Effector memory CD4-positive, alpha-beta T cell (primary cell): Measurements from ENCODE around the gene FRRS1.
"Not testable (repeated sequence)": the region's sequence is repeated elsewhere in the genome, so short reads cannot be mapped to it uniquely, and the experiment has no call there.

Experiments
- DNase-seq, 3 donors: peaks; one replicate each; pipeline ENCODE4 v3.0.0-alpha.2; 2020
- H3K27ac ChIP-seq: 2 replicates; pipeline ENCODE4 v1.7.0; 2013; ENCODE audit warnings: mild to moderate bottlenecking, low read length, moderate library complexity; ENCODE audit not compliant: insufficient read depth, poor library complexity, severe bottlenecking
- H3K27me3 ChIP-seq: replicated peaks from 2 replicates; pipeline ENCODE4 v1.7.0; 2013; ENCODE audit warnings: mild to moderate bottlenecking, low read length; ENCODE audit not compliant: insufficient read depth, control insufficient read depth, poor library complexity, severe bottlenecking
- H3K36me3 ChIP-seq: 2 replicates; pipeline ENCODE4 v1.7.0; 2013; ENCODE audit warnings: mild to moderate bottlenecking, low read length, moderate library complexity; ENCODE audit not compliant: control insufficient read depth, insufficient read depth
- H3K4me1 ChIP-seq: 2 replicates; pipeline ENCODE4 v1.7.0; 2013; ENCODE audit warnings: low read length, mild to moderate bottlenecking; ENCODE audit not compliant: control insufficient read depth, insufficient read depth, poor library complexity, severe bottlenecking
- H3K4me3 ChIP-seq: 2 replicates; pipeline ENCODE4 v1.7.0; 2013; ENCODE audit warnings: low read length, low read depth, mild to moderate bottlenecking; ENCODE audit not compliant: insufficient read depth, poor library complexity, severe bottlenecking
- H3K9me3 ChIP-seq: 2 replicates; pipeline ENCODE4 v1.7.0; 2013; ENCODE audit warnings: mild to moderate bottlenecking, low read length, moderate library complexity; ENCODE audit not compliant: control insufficient read depth
- total RNA-seq, 3 donors: gene quantifications; one replicate each; lab custom pipeline; 2026; lab: John Stamatoyannopoulos, UW

Gene FRRS1
- 0.19 to 0.70 (median 0.52) reads per million in 3 donors for total RNA-seq

DNA sequence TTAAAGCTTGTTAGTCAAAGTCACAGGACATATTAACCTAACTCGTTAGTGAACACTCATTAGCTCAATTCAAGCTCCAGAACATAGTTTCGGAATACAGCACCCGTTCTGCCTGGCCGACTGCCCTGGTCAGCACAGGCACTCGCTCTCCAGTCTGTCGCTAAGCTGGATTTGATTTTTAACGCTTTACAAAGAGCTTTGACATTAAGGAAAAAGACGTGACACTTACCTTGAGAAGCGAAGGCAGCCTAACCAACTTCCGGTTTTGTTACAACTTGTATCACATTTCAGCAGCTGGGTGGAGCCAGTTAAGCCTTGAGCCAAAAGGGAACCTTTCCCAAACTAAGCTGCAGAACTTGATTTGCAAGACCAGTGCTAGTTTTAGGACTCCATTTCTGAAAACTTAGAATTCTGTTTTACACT, at the start of gene FRRS1:
Gene FRRS1, minus strand, starts transcription at position 258 of the 423 bp plus-strand sequence. CDS start 17,867 bp downstream, outside the sequence.
- no peaks in the 10 kb centered on the region for H3K27me3 ChIP-seq
- no peaks in the 10 kb centered on the region for H3K4me1 ChIP-seq
- no peak within 1 kb of the TSS for H3K27ac ChIP-seq
- peak within 1 kb of the TSS; percentile 60 for H3K4me3 ChIP-seq
- H3K36me3 ChIP-seq: no peaks in the 10 kb centered on the region
- no peak for DNase-seq
- no peaks in the 10 kb centered on the region for H3K9me3 ChIP-seq

DNA sequence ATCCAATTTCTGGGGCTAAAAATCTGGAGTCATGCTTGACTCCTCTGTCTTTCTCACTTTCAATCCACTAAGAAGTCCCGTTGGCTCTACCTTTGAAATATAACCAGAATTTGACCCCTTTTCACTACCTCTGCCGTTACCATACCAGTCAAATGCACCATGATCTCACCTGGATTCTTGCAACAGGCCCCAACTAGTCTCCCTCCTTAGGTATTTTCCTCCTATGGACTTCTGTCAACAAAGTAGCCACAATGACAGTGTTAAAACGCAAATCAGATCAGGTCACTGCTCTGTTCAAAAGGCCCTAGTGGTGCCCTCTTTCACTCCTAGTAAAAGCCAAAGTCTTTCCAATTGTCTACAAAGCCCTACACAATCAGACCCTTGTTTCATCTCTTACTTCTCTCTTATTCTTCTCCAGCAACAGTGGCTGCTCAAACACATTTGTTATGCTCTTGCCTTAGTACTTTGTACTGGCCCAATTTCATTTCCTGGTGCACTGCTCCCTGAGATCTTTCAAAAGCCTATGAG, 48.0 kb upstream of the FRRS1 start:
- H3K27ac ChIP-seq: no peak overlapping the region
- no peaks in the 10 kb centered on the region for H3K36me3 ChIP-seq
- no peaks in the 10 kb centered on the region for H3K4me1 ChIP-seq
- H3K4me3 ChIP-seq: no peak overlapping the region
- no peak for DNase-seq
- H3K9me3 ChIP-seq: no peaks in the 10 kb centered on the region
- H3K27me3 ChIP-seq: no peaks in the 10 kb centered on the region

DNA sequence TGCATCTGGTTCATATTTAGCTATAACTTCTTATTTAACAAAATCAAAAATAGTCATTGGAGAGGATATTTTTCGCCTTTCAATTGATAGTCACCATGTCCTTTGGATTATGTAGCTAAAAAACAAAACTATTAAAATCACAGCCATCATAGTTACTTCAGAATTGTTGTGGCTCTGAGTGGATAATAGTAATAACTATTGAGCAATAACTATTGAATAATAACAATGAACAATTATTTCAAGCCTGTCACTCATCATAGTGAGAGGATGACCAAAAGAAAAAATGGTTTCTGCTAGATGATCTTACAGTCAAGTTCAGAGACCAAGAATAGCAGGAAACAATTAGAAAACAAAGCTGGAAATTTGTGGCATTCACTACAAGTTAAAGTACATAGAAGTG, 45.3 kb upstream of the FRRS1 start:
- no peak for DNase-seq
- no peak overlapping the region for H3K27ac ChIP-seq
- H3K27me3 ChIP-seq: peaks cover 4% of the 10 kb centered on the region
- H3K9me3 ChIP-seq: no peaks in the 10 kb centered on the region
- H3K4me3 ChIP-seq: no peak overlapping the region
- H3K4me1 ChIP-seq: peaks cover 4% of the 10 kb centered on the region
- no peaks in the 10 kb centered on the region for H3K36me3 ChIP-seq

- H3K4me1 ChIP-seq: peaks cover 4% of the 10 kb centered on the region
- DNase-seq: no peak
- H3K9me3 ChIP-seq: no peaks in the 10 kb centered on the region
- H3K4me3 ChIP-seq: no peak overlapping the region
- H3K27me3 ChIP-seq: peaks cover 4% of the 10 kb centered on the region
- no peaks in the 10 kb centered on the region for H3K36me3 ChIP-seq
- no peak overlapping the region for H3K27ac ChIP-seq
Measured at GRCh38 chr1:99811075-99811474, 44.6 kb upstream of the FRRS1 start.

- Histone ChIP-seq H3K4me1 (peaks cover 4% of the 10 kb centered on the region), H3K27me3 (peaks cover 4% of the 10 kb centered on the region), H3K4me3 (no peak overlapping the region), H3K36me3 (no peaks in the 10 kb centered on the region), H3K9me3 (no peaks in the 10 kb centered on the region), H3K27ac (no peak overlapping the region)
- DNase-seq: peak in 1 of 3 donors; percentile 20
Measured at GRCh38 chr1:99808391-99809115, 42.1 kb upstream of the FRRS1 start.

GRCh38 chr1:99806882-99807281, 40.4 kb upstream of the FRRS1 start:
- H3K9me3 ChIP-seq: no peaks in the 10 kb centered on the region
- peaks cover 4% of the 10 kb centered on the region for H3K4me1 ChIP-seq
- no peak for DNase-seq
- H3K27me3 ChIP-seq: peaks cover 4% of the 10 kb centered on the region
- H3K27ac ChIP-seq: no peak overlapping the region
- H3K4me3 ChIP-seq: no peak overlapping the region
- no peaks in the 10 kb centered on the region for H3K36me3 ChIP-seq

GRCh38 chr1:99801584-99801983, 35.1 kb upstream of the FRRS1 start:
- no peaks in the 10 kb centered on the region for H3K9me3 ChIP-seq
- no peak for DNase-seq

GRCh38 chr1:99793861-99794260, 27.4 kb upstream of the FRRS1 start:
- H3K9me3 ChIP-seq, H3K27me3 ChIP-seq, H3K36me3 ChIP-seq, H3K27ac ChIP-seq, H3K4me3 ChIP-seq, DNase-seq, H3K4me1 ChIP-seq: not testable (repeated sequence)

More at GRCh38 chr1:99801584-99801983, 35.1 kb upstream of the FRRS1 start:
- Histone ChIP-seq H3K27ac (no peak overlapping the region), H3K36me3 (no peaks in the 10 kb centered on the region), H3K27me3 (no peaks in the 10 kb centered on the region), H3K4me1 (no peaks in the 10 kb centered on the region), H3K4me3 (no peak overlapping the region)

DNA sequence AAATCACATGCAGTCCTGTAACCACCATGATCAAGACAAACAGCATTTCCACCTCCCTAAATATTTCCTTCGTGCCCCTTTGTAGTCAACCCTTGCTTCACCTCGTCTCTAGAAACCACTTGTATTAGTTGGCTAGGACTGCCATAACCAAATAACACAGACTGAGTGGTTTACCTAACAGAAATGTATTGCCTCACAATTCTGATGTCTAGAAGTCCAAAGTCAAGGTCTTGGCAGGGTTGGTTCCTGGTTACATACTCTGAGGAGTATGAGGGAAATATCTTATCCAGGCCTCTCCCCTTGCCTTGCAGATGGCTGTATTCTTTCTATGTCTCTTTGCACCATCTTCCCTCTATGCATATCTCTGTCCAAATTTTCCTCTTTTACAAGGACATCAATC, 23.3 kb upstream of the FRRS1 start:
- Histone ChIP-seq H3K27me3 (no peaks in the 10 kb centered on the region), H3K9me3 (no peaks in the 10 kb centered on the region), H3K4me3 (no peak overlapping the region), H3K36me3 (no peaks in the 10 kb centered on the region), H3K27ac (no peak overlapping the region), H3K4me1 (peaks cover 6% of the 10 kb centered on the region)
- no peak for DNase-seq

DNA sequence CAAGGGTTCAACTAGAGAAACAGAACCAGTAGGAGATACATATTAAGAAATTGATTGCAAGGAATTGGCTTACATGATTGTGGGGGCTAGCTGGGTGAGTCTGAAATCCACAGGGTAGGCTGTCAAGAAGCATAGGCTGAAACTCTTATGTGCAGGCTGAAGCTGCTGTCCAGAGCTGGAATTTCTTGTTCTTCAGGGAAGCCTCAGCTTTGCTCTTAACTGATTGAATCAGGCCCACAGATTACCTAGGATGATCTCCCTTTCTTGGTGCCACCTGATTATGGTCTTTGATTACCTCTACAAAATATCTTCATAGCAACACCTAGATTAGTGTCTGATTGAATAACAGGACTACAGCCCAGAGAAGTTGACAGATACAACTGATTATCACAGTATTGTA, 22.5 kb upstream of the FRRS1 start:
- no peak for DNase-seq
- H3K36me3 ChIP-seq: no peaks in the 10 kb centered on the region
- H3K27ac ChIP-seq: no peak overlapping the region
- H3K4me1 ChIP-seq: peaks cover 6% of the 10 kb centered on the region
- H3K9me3 ChIP-seq: no peaks in the 10 kb centered on the region
- H3K27me3 ChIP-seq: no peaks in the 10 kb centered on the region
- H3K4me3 ChIP-seq: no peak overlapping the region
